Gastroesophageal sphincter (tissue), 3 donors: Measurements from ENCODE around the gene DYRK3.

Experiments used
- CTCF ChIP-seq, 4 experiments: fragments of 200-600 bp in 2 of 4; fragments of 450-650 bp in 2 of 4; sonication (generic) in 1 of 4; IDR thresholded peaks; one replicate each; pipeline ENCODE4 v1.5.1; 2017 to 2019; ENCODE audit warnings: antibody characterized with exemption in 4 of 4, mild to moderate bottlenecking in 2 of 4, moderate library complexity in 2 of 4
- EP300 ChIP-seq: sonication (generic); formaldehyde crosslinking; IDR thresholded peaks from one replicate; pipeline ENCODE4 v1.6.1; 2017; ENCODE audit warnings: antibody characterized with exemption, mild to moderate bottlenecking
- POLR2AphosphoS5 ChIP-seq: sonication (generic); formaldehyde crosslinking; IDR thresholded peaks from one replicate; pipeline ENCODE4 v1.6.1; 2017; ENCODE audit warnings: antibody characterized with exemption

DNA sequence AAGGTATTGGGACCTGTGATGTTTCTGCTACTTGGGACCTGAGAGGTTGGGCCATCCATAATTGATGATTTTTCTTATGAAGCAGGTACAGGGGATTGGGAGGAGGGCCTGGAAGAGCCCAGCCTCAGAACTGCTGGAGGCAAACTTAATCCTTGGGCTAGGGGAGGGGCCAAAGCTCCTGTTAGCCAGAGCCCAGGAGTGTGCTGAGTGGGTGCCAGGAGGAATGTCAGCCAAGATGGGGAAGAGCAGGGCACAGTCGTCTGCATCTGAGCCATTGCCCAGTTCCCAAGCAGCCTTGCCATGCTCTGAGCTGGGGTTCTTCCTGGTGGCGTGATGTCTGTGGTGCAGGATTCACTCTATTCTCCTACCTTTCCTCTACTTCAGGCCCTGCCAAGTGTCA lies 55.2 kb downstream of the DYRK3 start:
- TF ChIP-seq POLR2AphosphoS5 (no peak), CTCF (IDR thresholded peaks at IDR 0.05) (no peak), EP300 (no peak)
